GM18499 (cell line): Measurements from ENCODE around the gene SLC16A7.

Experiments used
- ATAC-seq: cut with Tn5 transposase; IDR thresholded peaks from one replicate; pipeline ENCODE4 v1.9.1; 2021; ENCODE audit warnings: moderate number of reproducible peaks; ENCODE audit not compliant: insufficient read depth, unreplicated experiment

SLC16A7 gene

GRCh38 chr12:59660148-59660547, 64.3 kb downstream of the SLC16A7 start:
- no peak for ATAC-seq

GRCh38 chr12:59660921-59661597, 65.2 kb downstream of the SLC16A7 start:
- ATAC-seq, result no peak

- no peak for ATAC-seq
These were observed 68.7 kb downstream of the SLC16A7 start for GRCh38 chr12:59664495-59664894.

GRCh38 chr12:59665701-59666100, 69.9 kb downstream of the SLC16A7 start:
- no peak for ATAC-seq

- no peak for ATAC-seq
These were observed 72.8 kb downstream of the SLC16A7 start for GRCh38 chr12:59668674-59669073.

- ATAC-seq, result no peak
These were observed 76.4 kb downstream of the SLC16A7 start for GRCh38 chr12:59672273-59672672.

GRCh38 chr12:59675461-59675860, 79.6 kb downstream of the SLC16A7 start:
- no peak for ATAC-seq

- no peak for ATAC-seq
These were observed 82.0 kb downstream of the SLC16A7 start for GRCh38 chr12:59677857-59678256.

GRCh38 chr12:59678759-59679411, 83.1 kb downstream of the SLC16A7 start:
- ATAC-seq, result no peak

GRCh38 chr12:59689776-59690175, 93.9 kb downstream of the SLC16A7 start:
- ATAC-seq, result no peak

- no peak for ATAC-seq
These were observed 99.5 kb downstream of the SLC16A7 start for GRCh38 chr12:59695379-59695778.

GRCh38 chr12:59698600-59698999, 102.8 kb downstream of the SLC16A7 start:
- no peak for ATAC-seq

GRCh38 chr12:59699421-59700152, 103.8 kb downstream of the SLC16A7 start:
- ATAC-seq, result no peak

GRCh38 chr12:59700153-59700450, 104.3 kb downstream of the SLC16A7 start:
- no peak for ATAC-seq

GRCh38 chr12:59708064-59708463, 112.2 kb downstream of the SLC16A7 start:
- ATAC-seq, result no peak

- ATAC-seq, result no peak
These were observed 112.7 kb downstream of the SLC16A7 start for GRCh38 chr12:59708484-59708883.

GRCh38 chr12:59710004-59710628, 114.3 kb downstream of the SLC16A7 start:
- ATAC-seq, result no peak

- no peak for ATAC-seq
These were observed 115.1 kb downstream of the SLC16A7 start for GRCh38 chr12:59710964-59711363.

- no peak for ATAC-seq
These were observed 119.6 kb downstream of the SLC16A7 start for GRCh38 chr12:59715434-59715833.

- ATAC-seq, result no peak
These were observed 120.2 kb downstream of the SLC16A7 start for GRCh38 chr12:59716043-59716442.

- ATAC-seq, result no peak
These were observed 121.6 kb downstream of the SLC16A7 start for GRCh38 chr12:59717436-59717835.
